Activated T-cell treated with anti-CD3 and anti-CD28 coated beads for 1 hour (primary cell): ENCODE data around the gene VWA2.

Experiments
- DNase-seq: peaks from one replicate; pipeline ENCODE4 v3.0.0-alpha.2; 2020; ENCODE audit warnings: low read depth

VWA2 gene

GRCh38 chr10:114239117-114239993, at the start of gene VWA2:
VWA2 (plus strand) TSS chr10:114239254; CDS start chr10:114248714, 9,460 bp downstream.
- DNase-seq, result no peak

GRCh38 chr10:114189700-114190099, 49.4 kb upstream of the VWA2 start:
- no peak for DNase-seq

GRCh38 chr10:114195079-114195478, 44.0 kb upstream of the VWA2 start:
- no peak for DNase-seq

- no peak for DNase-seq
These were observed 39.8 kb upstream of the VWA2 start for GRCh38 chr10:114199239-114199638.

- no peak for DNase-seq
These were observed 36.2 kb upstream of the VWA2 start for GRCh38 chr10:114202812-114203211.

- no peak for DNase-seq
These were observed 32.2 kb upstream of the VWA2 start for GRCh38 chr10:114206902-114207301.

GRCh38 chr10:114207349-114207748, 31.7 kb upstream of the VWA2 start:
- DNase-seq, result no peak

GRCh38 chr10:114208351-114208750, 30.7 kb upstream of the VWA2 start:
- no peak for DNase-seq

- DNase-seq, result no peak
These were observed 26.9 kb upstream of the VWA2 start for GRCh38 chr10:114212153-114212552.

GRCh38 chr10:114215033-114215432, 24.0 kb upstream of the VWA2 start:
- no peak for DNase-seq

GRCh38 chr10:114220281-114220680, 18.8 kb upstream of the VWA2 start:
- DNase-seq, result no peak

- DNase-seq, result no peak
These were observed 17.8 kb upstream of the VWA2 start for GRCh38 chr10:114221235-114221634.

- DNase-seq, result no peak
These were observed 16.0 kb upstream of the VWA2 start for GRCh38 chr10:114223066-114223465.

GRCh38 chr10:114228156-114228555, 10.9 kb upstream of the VWA2 start:
- no peak for DNase-seq

- no peak for DNase-seq
These were observed 6.4 kb upstream of the VWA2 start for GRCh38 chr10:114232561-114233176.

GRCh38 chr10:114233482-114233881, 5.6 kb upstream of the VWA2 start:
- DNase-seq, result no peak

- DNase-seq, result no peak
These were observed 4.9 kb upstream of the VWA2 start for GRCh38 chr10:114234132-114234531.

- DNase-seq, result no peak
These were observed 916 bp downstream of the VWA2 start for GRCh38 chr10:114239994-114240345.

GRCh38 chr10:114242235-114242634, 3.2 kb downstream of the VWA2 start:
- DNase-seq, result no peak

GRCh38 chr10:114243661-114244060, 4.6 kb downstream of the VWA2 start:
- DNase-seq, result no peak

GRCh38 chr10:114244126-114244525, 5.1 kb downstream of the VWA2 start:
- DNase-seq, result no peak

GRCh38 chr10:114245121-114245791, 6.2 kb downstream of the VWA2 start:
- DNase-seq, result no peak

GRCh38 chr10:114246679-114247305, 7.7 kb downstream of the VWA2 start:
- no peak for DNase-seq
